Karpas-422 (cell line): ENCODE data around the gene LACRT. TPM values are rescaled to one million over a fixed set of nuclear protein-coding genes. Genes with fewer than 3 reads are reported as not detected.

Source experiments
- DNase-seq: peaks from one replicate; pipeline ENCODE4 v3.0.0-alpha.2; 2015
- H2AFZ ChIP-seq: fragments of 200-600 bp; sonication (generic); 2 replicates; pipeline ENCODE4 v1.6.1; 2014; ENCODE audit warnings: antibody characterized with exemption, low read length, mixed read lengths
- H3K27ac ChIP-seq: fragments of 200-600 bp; sonication (generic); 2 replicates; pipeline ENCODE4 v1.5.1; 2014; ENCODE audit warnings: mild to moderate bottlenecking, low read length, moderate library complexity
- H3K27me3 ChIP-seq: fragments of 200-600 bp; sonication (generic); 2 replicates; pipeline ENCODE4 v1.6.1; 2014; ENCODE audit warnings: low read length, mixed read lengths
- H3K36me3 ChIP-seq: fragments of 200-600 bp; sonication (generic); 2 replicates; pipeline ENCODE4 v1.6.1; 2014; ENCODE audit warnings: low read length, mixed read lengths; ENCODE audit not compliant: insufficient read depth
- H3K4me1 ChIP-seq: fragments of 200-600 bp; sonication (generic); 2 replicates; pipeline ENCODE4 v1.6.1; 2014; ENCODE audit warnings: mild to moderate bottlenecking, low read length, mixed read lengths
- H3K4me2 ChIP-seq: fragments of 200-600 bp; sonication (generic); 2 replicates; pipeline ENCODE4 v1.6.1; 2014; ENCODE audit warnings: low read length, low read depth, mild to moderate bottlenecking; ENCODE audit not compliant: poor library complexity, severe bottlenecking
- H3K4me3 ChIP-seq: fragments of 200-600 bp; sonication (generic); 2 replicates; pipeline ENCODE4 v1.5.1; 2014; ENCODE audit warnings: mild to moderate bottlenecking, antibody characterized with exemption, low read length, mixed read lengths
- H3K79me2 ChIP-seq: fragments of 200-600 bp; sonication (generic); 2 replicates; pipeline ENCODE4 v1.6.1; 2014; ENCODE audit warnings: mild to moderate bottlenecking, low read length, mixed read lengths
- H3K9ac ChIP-seq: fragments of 200-600 bp; sonication (generic); 2 replicates; pipeline ENCODE4 v1.6.0; 2014; ENCODE audit warnings: low read length
- H3K9me2 ChIP-seq: fragments of 200-600 bp; sonication (generic), shearing (Covaris generic); replicated peaks from 2 replicates; pipeline ENCODE4 v1.6.0; 2014; ENCODE audit warnings: mild to moderate bottlenecking, low read length, moderate library complexity; ENCODE audit not compliant: insufficient read depth
- H3K9me3 ChIP-seq: fragments of 300-700, 200-600 bp; sonication (generic); 2 replicates; pipeline ENCODE4 v1.6.1; 2014; ENCODE audit warnings: low read length, mixed read lengths
- H4K20me1 ChIP-seq: fragments of 200-600 bp; sonication (generic); 2 replicates; pipeline ENCODE4 v1.6.1; 2014; ENCODE audit warnings: mild to moderate bottlenecking, antibody characterized with exemption, low read length, low read depth; ENCODE audit not compliant: insufficient read depth
- total RNA-seq: library from RNA; depleted of rRNA; stranded (reverse); fragments of >200 nt; shearing (Covaris generic); gene quantifications from 2 replicates; pipeline ENCODE4 v1.2.3, GENCODE V29; 2014; ENCODE audit warnings: low replicate concordance; rRNA removed

LACRT gene
- total RNA-seq, 1 experiment from 2014 or later = not detected

DNA sequence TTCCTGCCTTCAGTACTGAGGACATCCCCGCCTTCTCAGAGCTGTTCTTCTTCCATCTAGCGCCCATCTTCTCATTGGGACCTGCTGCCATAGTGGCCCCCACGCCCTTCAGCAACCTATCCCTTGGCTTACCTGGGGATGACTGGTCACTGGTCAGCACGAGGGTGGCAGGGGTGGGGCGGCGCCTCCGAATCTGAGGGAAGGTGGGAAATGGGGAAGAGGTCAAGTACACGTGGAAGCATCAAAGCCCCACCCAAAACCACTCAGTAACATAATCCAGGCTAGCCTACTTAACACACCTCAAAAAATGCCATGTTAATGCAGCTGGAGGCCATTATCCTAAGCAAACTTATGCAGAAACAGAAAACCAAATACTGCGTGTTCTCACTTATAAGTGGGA is 50.6 kb downstream of the LACRT start:
- Histone ChIP-seq H3K27ac (no peak overlapping the region), H3K9me2 (no peaks in the 10 kb centered on the region), H3K9me3 (no peaks in the 10 kb centered on the region), H3K4me3 (no peak overlapping the region), H4K20me1 (no peaks in the 10 kb centered on the region), H3K4me1 (no peaks in the 10 kb centered on the region), H3K4me2 (no peak overlapping the region), H2AFZ (no peak overlapping the region), H3K27me3 (no peaks in the 10 kb centered on the region), H3K36me3 (no peaks in the 10 kb centered on the region), H3K79me2 (no peaks in the 10 kb centered on the region), H3K9ac (no peak overlapping the region)
- DNase-seq = no peak

DNA sequence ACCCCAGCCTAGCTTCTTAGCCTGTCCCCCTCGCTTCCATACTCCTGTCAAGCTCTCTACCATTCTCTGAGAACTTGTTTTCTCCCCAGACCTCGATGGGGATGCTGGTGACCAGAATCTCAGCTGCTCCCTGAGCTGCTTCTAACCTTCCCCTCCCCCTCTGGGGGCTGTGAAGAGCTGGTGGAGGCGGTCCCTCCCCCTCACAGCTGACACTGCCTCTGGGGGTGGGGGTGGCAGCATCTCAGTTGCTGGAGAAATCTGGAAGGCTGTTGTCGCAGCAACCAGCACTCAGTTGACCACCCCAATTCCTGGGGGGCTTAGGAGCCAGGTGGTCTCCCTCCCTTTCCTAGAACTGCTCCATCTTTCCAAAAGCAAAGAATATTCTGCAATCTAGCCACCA is 51.0 kb downstream of the LACRT start:
- H2AFZ ChIP-seq = no peak overlapping the region
- H3K79me2 ChIP-seq = no peaks in the 10 kb centered on the region
- no peak overlapping the region for H3K4me2 ChIP-seq
- DNase-seq = no peak
- no peaks in the 10 kb centered on the region for H3K9me3 ChIP-seq
- no peaks in the 10 kb centered on the region for H3K4me1 ChIP-seq
- H3K27ac ChIP-seq = no peak overlapping the region
- no peak overlapping the region for H3K4me3 ChIP-seq
- H4K20me1 ChIP-seq = no peaks in the 10 kb centered on the region
- H3K9me2 ChIP-seq = no peaks in the 10 kb centered on the region
- no peaks in the 10 kb centered on the region for H3K36me3 ChIP-seq
- H3K27me3 ChIP-seq = no peaks in the 10 kb centered on the region
- H3K9ac ChIP-seq = no peak overlapping the region

DNA sequence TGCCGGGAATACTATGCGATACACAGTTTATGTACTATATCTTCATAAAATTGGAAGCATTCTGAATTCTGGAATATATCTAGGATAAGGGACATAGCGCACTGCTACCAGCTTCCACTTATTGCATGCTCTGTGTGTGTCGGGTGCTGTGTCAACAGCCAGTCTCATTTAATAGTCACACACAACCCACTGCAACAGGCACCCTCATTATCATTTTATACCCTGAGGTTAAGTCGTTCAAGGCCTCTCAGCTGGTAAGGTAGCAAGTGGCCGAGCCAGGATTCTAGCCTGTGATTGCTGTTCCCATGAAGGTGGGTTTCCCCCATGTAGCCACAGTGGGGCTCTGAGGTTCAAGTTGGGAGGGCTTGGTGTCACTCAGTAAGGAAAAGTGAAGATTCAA is 53.3 kb downstream of the LACRT start:
- no peaks in the 10 kb centered on the region for H3K79me2 ChIP-seq
- H2AFZ ChIP-seq = no peak overlapping the region
- H3K27ac ChIP-seq = no peak overlapping the region
- H3K27me3 ChIP-seq = no peaks in the 10 kb centered on the region
- H3K9me3 ChIP-seq = no peaks in the 10 kb centered on the region
- no peak overlapping the region for H3K9ac ChIP-seq
- H3K4me1 ChIP-seq = no peaks in the 10 kb centered on the region
- H3K36me3 ChIP-seq = no peaks in the 10 kb centered on the region
- no peaks in the 10 kb centered on the region for H4K20me1 ChIP-seq
- DNase-seq = no peak
- no peaks in the 10 kb centered on the region for H3K9me2 ChIP-seq
- H3K4me3 ChIP-seq = no peak overlapping the region
- no peak overlapping the region for H3K4me2 ChIP-seq

Other genes with a start within 250 kb of the LACRT start
- not detected in 2 replicates for gene ITGA5, start 215.6 kb downstream of the LACRT start, total RNA-seq
- gene GTSF1, start 161.3 kb downstream of the LACRT start, total RNA-seq = 80.4 and 119 TPM in 2 replicates
- gene NCKAP1L, start 137.1 kb downstream of the LACRT start, total RNA-seq = 97.8 and 283 TPM in 2 replicates
- 10.5 and 11.8 TPM in 2 replicates for gene PDE1B, start 85.3 kb downstream of the LACRT start, total RNA-seq
- not detected in 2 replicates for gene PPP1R1A, start 46.2 kb downstream of the LACRT start, total RNA-seq
- not detected in 2 replicates for gene DCD, start 13.5 kb upstream of the LACRT start, total RNA-seq
- not detected in 2 replicates for gene MUCL1, start 219.6 kb upstream of the LACRT start, total RNA-seq